Stimulated activated CD4-positive, alpha-beta T cell treated with anti-CD3 and anti-CD28 coated beads, Interleukin-12 subunit alpha, Interleukin-12 subunit beta, amount 100 ng/mL, for 48 hours (primary cell): Measurements from ENCODE around the gene UGT1A3.
"Not testable (repeated sequence)": the region's sequence is repeated elsewhere in the genome, so short reads cannot be mapped to it uniquely, and the experiment has no call there.

Experiments
- DNase-seq, 3 donors: peaks; one replicate each; pipeline ENCODE4 v3.0.0-alpha.2; 2020; ENCODE audit warnings: low read depth in 2 of 3, low spot score in 1 of 3

UGT1A3 gene

DNA sequence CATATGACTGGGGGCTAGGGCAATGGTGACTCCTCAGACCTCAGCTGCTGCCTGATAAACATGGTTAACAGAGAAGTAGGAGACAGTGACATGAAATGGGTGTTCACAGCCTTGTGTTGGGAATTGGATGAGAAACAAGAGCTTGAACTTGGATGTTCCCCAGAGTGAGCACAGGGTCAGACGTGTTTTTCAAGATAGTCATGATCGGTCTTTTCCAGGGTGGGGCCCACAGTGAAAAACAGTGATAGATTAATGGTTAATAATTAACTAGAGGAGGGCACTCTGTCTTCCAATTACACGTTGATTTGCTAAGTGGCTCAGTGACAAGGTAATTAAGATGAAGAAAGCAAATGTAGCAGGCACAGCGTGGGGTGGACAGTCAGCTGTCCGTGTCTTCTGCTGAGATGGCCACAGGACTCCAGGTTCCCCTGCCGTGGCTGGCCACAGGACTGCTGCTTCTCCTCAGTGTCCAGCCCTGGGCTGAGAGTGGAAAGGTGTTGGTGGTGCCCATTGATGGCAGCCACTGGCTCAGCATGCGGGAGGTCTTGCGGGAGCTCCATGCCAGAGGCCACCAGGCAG is at the start of gene UGT1A3:
TSS of gene UGT1A3 (plus strand) at position 320 of the 579 bp plus-strand sequence. CDS start at position 405, 85 bp downstream.
- DNase-seq = no peak

DNA sequence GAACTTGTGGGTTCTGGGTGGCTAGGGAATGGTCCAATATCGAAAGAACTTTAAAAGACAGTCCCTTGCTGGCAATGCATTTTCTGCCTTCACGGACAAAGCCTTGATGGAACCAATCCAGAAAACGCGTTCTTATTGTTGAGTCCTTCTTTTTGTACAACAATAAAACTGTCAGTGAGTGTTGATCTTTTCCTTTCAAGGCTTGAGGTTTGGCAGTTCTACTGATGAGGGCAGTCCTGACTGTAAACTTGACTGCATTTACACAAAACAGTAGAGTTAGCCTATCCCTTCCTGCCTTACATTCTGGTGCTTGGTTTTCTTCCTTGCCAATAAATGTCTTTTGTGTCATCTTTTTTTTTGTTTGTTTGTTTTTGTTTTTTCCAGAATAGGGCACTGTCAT is 49.6 kb upstream of the UGT1A3 start:
- DNase-seq = no peak

- DNase-seq = no peak
Measured at GRCh38 chr2:233680361-233681045, 48.3 kb upstream of the UGT1A3 start.

DNA sequence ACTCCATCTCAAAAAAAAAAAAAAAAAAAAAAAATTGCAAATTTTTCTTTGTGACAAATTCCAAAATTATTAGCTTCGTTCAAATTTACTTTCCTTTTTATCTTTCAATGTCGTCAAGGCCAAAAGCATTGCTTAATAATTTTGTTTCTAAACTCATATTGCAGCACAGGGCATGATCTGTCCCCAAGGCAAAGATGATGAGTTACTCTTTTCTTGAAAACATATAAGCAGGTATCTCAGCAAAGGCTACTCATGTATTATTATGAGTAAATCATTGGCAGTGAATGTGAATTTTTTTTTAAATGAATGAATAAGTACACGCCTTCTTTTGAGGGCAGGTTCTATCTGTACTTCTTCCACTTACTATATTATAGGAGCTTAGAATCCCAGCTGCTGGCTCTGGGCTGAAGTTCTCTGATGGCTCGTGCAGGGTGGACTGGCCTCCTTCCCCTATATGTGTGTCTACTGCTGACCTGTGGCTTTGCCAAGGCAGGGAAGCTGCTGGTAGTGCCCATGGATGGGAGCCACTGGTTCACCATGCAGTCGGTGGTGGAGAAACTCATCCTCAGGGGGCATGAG is 47.2 kb upstream of the UGT1A3 start, which contains the start of gene UGT1A7:
TSS of gene UGT1A7 (plus strand) at position 381 of the 579 bp plus-strand sequence. CDS start at position 418, 37 bp downstream.
- no peak for DNase-seq

DNA sequence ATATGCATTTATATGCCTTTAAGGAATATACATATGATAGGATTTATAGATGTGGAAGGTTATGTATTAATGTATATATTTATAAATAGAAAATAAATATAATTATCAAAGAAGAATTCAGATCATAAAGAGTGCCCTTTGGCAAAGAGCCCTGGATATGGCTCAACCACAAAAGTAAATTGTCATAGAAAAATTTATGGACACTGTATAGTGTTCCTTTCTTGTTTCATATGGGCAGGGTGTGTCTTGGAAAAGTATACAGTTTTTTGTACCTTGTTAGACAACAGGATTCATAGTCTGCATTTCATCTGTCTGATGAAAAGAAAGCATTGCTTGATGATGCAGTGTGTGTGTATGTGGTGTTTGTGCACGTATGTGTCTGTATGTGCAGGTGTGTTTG is 44.2 kb upstream of the UGT1A3 start:
- no peak for DNase-seq

DNA sequence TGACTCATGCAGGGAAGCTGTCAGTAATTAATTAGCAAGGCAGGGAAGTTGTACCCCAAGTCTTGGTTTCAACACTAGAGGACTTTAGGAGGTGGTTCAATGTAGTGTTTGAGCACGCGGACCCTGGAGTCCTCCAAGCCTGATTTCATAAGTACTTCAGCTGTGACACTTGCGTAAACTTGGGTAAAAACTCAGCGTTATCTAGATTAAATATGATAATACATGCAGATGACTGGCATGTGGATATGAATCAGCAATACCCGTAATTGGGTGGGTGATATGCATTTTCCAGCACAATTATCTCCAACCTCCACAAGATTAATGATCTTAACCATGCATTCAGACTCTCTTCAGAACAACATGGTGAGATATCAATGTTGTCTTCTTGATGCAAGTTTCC is 41.9 kb upstream of the UGT1A3 start:
- no peak for DNase-seq

- no peak for DNase-seq
Measured at GRCh38 chr2:233688341-233688740, 40.5 kb upstream of the UGT1A3 start.

GRCh38 chr2:233689031-233689430 is 39.8 kb upstream of the UGT1A3 start:
- no peak for DNase-seq

DNA sequence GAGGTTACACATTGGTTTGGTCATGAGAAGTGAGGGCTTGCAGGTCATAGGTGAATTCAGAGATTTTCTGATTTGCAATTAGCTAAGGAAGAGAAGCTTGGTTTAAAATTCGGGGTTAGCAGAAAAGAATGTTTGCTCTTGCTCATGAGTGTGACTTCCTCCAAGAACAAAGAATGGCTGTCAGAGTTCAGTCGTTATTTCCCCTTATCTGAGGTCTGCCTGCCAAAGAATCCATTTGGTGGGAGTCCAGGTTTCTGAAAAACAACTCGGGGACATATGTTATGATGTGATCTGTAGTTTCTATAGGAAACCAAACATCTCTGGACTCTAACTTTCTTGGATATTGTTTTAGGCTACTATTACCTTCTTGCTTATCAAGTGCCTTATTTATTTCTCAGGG is 39.3 kb upstream of the UGT1A3 start:
- no peak for DNase-seq

DNA sequence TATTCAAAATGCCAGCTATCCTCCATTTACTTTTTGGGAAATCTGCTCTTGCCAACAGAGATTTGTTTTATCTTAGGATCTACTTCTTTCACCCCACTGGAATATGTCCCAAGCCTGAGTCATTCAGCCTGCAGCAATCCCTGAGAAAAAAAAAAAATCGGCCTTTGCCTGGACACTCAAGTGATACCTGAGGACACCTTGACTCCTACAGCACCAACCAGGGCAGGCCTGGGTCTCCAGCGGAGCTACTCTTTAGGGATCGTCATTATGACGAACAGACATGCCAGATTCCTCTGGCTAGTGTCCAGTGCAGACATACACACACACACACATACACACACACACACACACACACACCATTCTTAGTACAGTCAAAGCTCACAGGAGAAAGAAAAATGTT is 38.4 kb upstream of the UGT1A3 start:
- DNase-seq = no peak

DNA sequence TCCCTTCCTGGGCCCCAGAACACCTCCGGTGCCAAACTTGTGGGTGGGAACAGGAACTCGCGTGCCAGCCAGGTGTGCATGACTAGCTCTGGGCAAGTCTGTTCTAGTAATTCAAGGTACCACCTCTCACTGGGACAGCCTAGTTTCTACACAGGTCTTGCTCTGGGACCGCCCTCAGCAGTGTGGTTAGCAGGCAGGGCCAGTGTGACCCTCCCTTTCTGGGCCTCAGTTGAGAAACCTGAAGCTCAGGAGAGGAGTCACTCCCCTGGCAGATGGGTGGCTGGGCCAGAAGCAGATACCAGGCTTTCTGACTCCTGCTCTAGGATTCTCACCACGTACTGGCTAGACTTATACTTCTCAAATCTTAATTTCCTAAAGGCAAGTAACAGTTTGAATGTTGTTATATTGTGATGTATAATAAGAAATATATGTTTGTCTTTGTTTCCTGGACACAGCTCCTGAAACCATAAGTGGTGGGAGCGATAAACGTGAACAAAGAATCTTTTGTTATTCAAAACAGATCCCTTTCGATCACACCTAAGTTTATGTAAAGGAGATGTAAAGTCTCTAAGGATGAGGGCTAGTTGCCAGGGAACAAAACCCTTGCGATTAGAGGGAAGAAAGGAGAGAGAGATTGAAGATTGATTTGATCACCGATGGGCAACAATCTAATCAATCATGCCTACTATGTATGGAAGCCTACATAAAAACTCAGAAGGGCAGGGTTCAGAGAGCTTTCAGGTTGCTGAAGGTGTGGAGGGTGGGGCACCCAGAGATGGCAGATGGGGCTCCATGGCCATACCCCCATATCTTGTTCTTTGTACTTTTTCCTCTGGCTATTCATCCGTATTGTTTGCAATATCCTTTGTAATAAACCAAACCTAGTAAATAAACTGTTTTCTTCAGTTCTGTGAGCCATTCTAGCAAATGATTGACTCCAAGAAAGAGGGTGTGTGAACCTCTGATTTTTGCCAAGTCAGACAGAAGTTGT is 37.1 kb upstream of the UGT1A3 start:
- no peak for DNase-seq

DNA sequence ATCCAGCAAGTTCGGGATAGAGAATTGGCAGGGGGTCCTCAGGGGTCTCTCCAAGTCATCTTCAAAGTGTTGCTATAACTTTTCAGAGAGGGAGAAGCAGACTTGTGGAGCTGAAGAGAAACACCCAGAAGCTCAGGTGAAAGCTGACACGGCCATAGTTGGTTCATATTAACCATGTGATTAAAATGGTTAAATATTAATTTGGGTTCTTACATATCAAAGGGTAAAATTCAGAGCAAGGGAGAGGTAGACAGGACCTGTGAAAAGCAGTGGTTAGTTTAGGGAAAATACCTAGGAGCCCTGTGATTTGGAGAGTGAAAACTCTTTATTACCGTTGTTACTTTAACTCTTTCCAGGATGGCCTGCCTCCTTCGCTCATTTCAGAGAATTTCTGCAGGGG is 36.2 kb upstream of the UGT1A3 start, which contains the start of gene UGT1A6:
TSS of gene UGT1A6 (plus strand) at position 243 of the 400 bp plus-strand sequence. CDS start at position 358, 115 bp downstream.
- DNase-seq = no peak

GRCh38 chr2:233693963-233694362 is 34.9 kb upstream of the UGT1A3 start:
- DNase-seq = no peak

DNA sequence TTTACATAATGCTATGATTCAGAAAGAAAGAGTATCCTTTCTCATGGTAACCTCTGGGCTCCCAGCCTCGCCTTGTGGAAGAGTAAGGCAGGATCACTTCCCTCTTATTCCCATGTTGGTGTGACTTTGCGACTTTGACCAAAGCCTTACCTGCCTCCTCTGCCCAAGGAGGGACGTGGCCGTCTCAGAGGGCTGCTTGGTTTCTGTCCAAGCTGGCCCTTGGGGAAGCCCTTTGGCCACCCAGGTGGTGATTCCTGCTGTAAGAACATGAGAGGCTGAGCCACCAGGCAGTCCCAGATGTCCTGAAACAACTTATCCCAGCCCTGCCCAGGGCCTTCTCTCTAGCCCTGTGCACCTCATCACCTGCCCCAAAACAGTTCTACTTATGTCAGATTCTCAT is 30.1 kb upstream of the UGT1A3 start:
- no peak for DNase-seq

DNA sequence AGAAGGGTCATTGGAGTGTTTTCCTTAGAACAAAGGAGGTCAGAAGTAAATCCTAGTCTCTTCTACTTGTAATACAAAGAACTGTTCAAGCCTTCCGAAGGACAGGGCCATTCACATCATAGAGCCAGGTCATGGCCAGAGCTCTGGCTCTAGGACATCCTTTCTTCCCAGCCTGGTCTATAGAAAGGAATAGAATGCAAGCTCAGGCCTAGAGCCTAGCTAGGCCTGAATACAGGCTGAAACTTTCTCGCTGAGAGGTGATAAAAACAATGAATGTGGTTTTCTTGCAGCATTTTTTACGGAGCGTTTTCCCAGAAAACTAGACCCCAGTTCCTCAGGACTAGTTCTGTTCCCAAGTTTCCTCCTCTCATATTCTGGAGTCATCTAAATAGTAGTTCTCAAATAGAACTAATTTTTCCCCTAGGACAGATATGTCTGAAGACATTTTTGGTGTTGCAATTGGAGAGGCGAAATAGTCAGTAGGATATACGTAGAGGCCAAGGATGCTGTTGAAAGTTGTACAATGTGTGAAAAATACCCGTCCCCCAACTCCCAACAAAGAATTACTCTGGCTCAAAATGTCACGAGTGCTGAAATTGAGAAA is 29.3 kb upstream of the UGT1A3 start:
- no peak for DNase-seq

- no peak for DNase-seq
Measured at GRCh38 chr2:233700028-233700635, 28.7 kb upstream of the UGT1A3 start.

DNA sequence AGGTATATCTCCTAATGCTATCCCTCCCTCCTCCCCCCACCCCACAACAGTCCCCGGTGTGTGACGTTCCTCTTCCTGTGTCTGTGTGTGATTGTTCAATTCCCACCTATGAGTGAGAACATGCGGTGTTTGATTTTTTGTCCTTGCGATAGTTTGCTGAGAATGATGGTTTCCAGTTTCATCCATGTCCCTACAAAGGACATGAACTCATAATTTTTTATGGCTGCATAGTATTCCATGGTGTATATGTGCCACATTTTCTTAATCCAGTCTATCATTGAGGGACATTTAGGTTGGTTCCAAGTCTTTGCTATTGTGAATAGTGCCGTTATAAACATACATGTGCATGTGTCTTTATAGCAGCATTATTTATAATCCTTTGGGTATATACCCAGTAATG is 28.0 kb upstream of the UGT1A3 start:
- DNase-seq = not testable (repeated sequence)

GRCh38 chr2:233702238-233702637 is 26.6 kb upstream of the UGT1A3 start:
- DNase-seq = no peak

- no peak for DNase-seq
Measured at GRCh38 chr2:233705911-233706506, 22.8 kb upstream of the UGT1A3 start.

GRCh38 chr2:233706720-233707119 is 22.1 kb upstream of the UGT1A3 start:
- DNase-seq = no peak
